Loucy (cell line): Measurements from ENCODE around the gene FAM229B.
A peak's percentile ranks its signal among the peaks of the same experiment; 100 is the strongest.

Source experiments
- H2AFZ ChIP-seq: fragments of 200-600 bp; sonication (generic); 2 replicates; pipeline ENCODE4 v1.6.0; 2016; ENCODE audit warnings: antibody characterized with exemption, mild to moderate bottlenecking, low read length, moderate library complexity
- H3F3A ChIP-seq: fragments of 200-600 bp; 2 replicates; pipeline ENCODE4 v1.6.0; 2016; ENCODE audit warnings: antibody characterized with exemption, low read depth, mild to moderate bottlenecking
- H3K27me3 ChIP-seq: fragments of 200-600 bp; sonication (generic); 2 replicates; pipeline ENCODE4 v1.6.1; 2014; ENCODE audit warnings: low read length, mild to moderate bottlenecking; ENCODE audit not compliant: insufficient read depth, poor library complexity, severe bottlenecking
- H3K36me3 ChIP-seq: fragments of 200-600 bp; sonication (generic); 2 replicates; pipeline ENCODE4 v1.6.1; 2016; ENCODE audit warnings: low read length; ENCODE audit not compliant: insufficient read depth
- H3K4me1 ChIP-seq: fragments of 200-600 bp; sonication (generic); 2 replicates; pipeline ENCODE4 v1.5.1; 2014; ENCODE audit warnings: low read length, mild to moderate bottlenecking; ENCODE audit not compliant: insufficient read depth, poor library complexity, severe bottlenecking
- H3K4me2 ChIP-seq: fragments of 200-600 bp; sonication (generic); 2 replicates; pipeline ENCODE4 v1.6.0; 2014; ENCODE audit warnings: antibody characterized with exemption, low read length, low read depth, mild to moderate bottlenecking; ENCODE audit not compliant: poor library complexity, severe bottlenecking
- H3K4me3 ChIP-seq: fragments of 200-600 bp; sonication (generic); 2 replicates; pipeline ENCODE4 v1.5.1; 2014; ENCODE audit warnings: low read length, mild to moderate bottlenecking, mixed read lengths; ENCODE audit not compliant: poor library complexity, severe bottlenecking
- H3K79me2 ChIP-seq: fragments of 200-600 bp; sonication (generic); 2 replicates; pipeline ENCODE4 v1.6.1; 2014; ENCODE audit warnings: low read length; ENCODE audit not compliant: insufficient read depth
- H3K9ac ChIP-seq: fragments of 200-600 bp; sonication (generic); 2 replicates; pipeline ENCODE4 v1.6.0; 2014; ENCODE audit warnings: mild to moderate bottlenecking, low read depth, low read length, moderate library complexity; ENCODE audit not compliant: poor library complexity, severe bottlenecking
- H3K9me2 ChIP-seq: fragments of 200-600 bp; sonication (generic); replicated peaks from 2 replicates; pipeline ENCODE4 v1.6.1; 2016; ENCODE audit warnings: low read depth, low read length, mixed read lengths
- H3K9me3 ChIP-seq: fragments of 200-600 bp; sonication (generic); 2 replicates; pipeline ENCODE4 v1.6.1; 2014; ENCODE audit warnings: mild to moderate bottlenecking, antibody characterized with exemption, low read length, low read depth; ENCODE audit not compliant: insufficient read depth
- H4K20me1 ChIP-seq: fragments of 200-600 bp; sonication (generic); 2 replicates; pipeline ENCODE4 v1.6.0; 2014; ENCODE audit warnings: antibody characterized with exemption, low read length, mild to moderate bottlenecking; ENCODE audit not compliant: insufficient read depth, poor library complexity, severe bottlenecking
- CTCF ChIP-seq: fragments of 200-600 bp; sonication (generic); conservative IDR thresholded peaks from 2 replicates; pipeline ENCODE4 v1.5.1; 2014; ENCODE audit warnings: mild to moderate bottlenecking, antibody characterized with exemption, low read length
- EZH2phosphoT487 ChIP-seq: fragments of 200-600 bp; IDR thresholded peaks from 2 replicates; pipeline ENCODE4 v1.6.1; 2018; ENCODE audit warnings: antibody characterized with exemption, mild to moderate bottlenecking, moderate library complexity, borderline replicate concordance

FAM229B gene

GRCh38 chr6:112114577-112115223, 27.3 kb downstream of the FAM229B start:
- H3K9me3 ChIP-seq, result no peaks in the 10 kb centered on the region
- no peak overlapping the region for H3K9ac ChIP-seq

GRCh38 chr6:112116221-112116620, 28.8 kb downstream of the FAM229B start:
- H3K4me1 ChIP-seq, result peaks cover 6% of the 10 kb centered on the region
- H2AFZ ChIP-seq, result no peak overlapping the region
- H4K20me1 ChIP-seq, result no peaks in the 10 kb centered on the region
- H3K9me2 ChIP-seq, result no peaks in the 10 kb centered on the region
- no peaks in the 10 kb centered on the region for H3F3A ChIP-seq
- TF ChIP-seq EZH2phosphoT487 (no peak), CTCF (no peak)
- H3K4me2 ChIP-seq, result no peak overlapping the region
- no peak overlapping the region for H3K9ac ChIP-seq
- no peaks in the 10 kb centered on the region for H3K79me2 ChIP-seq
- H3K4me3 ChIP-seq, result no peak overlapping the region
- no peaks in the 10 kb centered on the region for H3K9me3 ChIP-seq
- no peaks in the 10 kb centered on the region for H3K27me3 ChIP-seq
- no peaks in the 10 kb centered on the region for H3K36me3 ChIP-seq

More at GRCh38 chr6:112114577-112115223, 27.3 kb downstream of the FAM229B start:
- no peak overlapping the region for H3K4me2 ChIP-seq
- H2AFZ ChIP-seq, result no peak overlapping the region
- TF ChIP-seq CTCF, result no peak
- no peak for TF ChIP-seq EZH2phosphoT487
- no peaks in the 10 kb centered on the region for H3K27me3 ChIP-seq
- H3K4me3 ChIP-seq, result no peak overlapping the region
- peaks cover 6% of the 10 kb centered on the region for H3K4me1 ChIP-seq
- H3K9me2 ChIP-seq, result no peaks in the 10 kb centered on the region
- no peaks in the 10 kb centered on the region for H3F3A ChIP-seq
- no peaks in the 10 kb centered on the region for H3K79me2 ChIP-seq
- H4K20me1 ChIP-seq, result no peaks in the 10 kb centered on the region
- no peaks in the 10 kb centered on the region for H3K36me3 ChIP-seq

- no peaks in the 10 kb centered on the region for H3K36me3 ChIP-seq
- H3K9me2 ChIP-seq, result no peaks in the 10 kb centered on the region
- no peaks in the 10 kb centered on the region for H3K27me3 ChIP-seq
- no peaks in the 10 kb centered on the region for H3F3A ChIP-seq
- H2AFZ ChIP-seq, result peak overlapping the region; percentile 8; the same call in 1 of the 2 replicates
- H3K4me3 ChIP-seq, result no peak overlapping the region
- H3K9ac ChIP-seq, result no peak overlapping the region
- H3K9me3 ChIP-seq, result no peaks in the 10 kb centered on the region
- peaks cover 6% of the 10 kb centered on the region for H3K4me1 ChIP-seq
- no peaks in the 10 kb centered on the region for H4K20me1 ChIP-seq
- no peaks in the 10 kb centered on the region for H3K79me2 ChIP-seq
- no peak overlapping the region for H3K4me2 ChIP-seq
- no peak for TF ChIP-seq EZH2phosphoT487
- no peak for TF ChIP-seq CTCF
Measured at GRCh38 chr6:112117554-112117953, 30.2 kb downstream of the FAM229B start.
